Measurements from ENCODE around the gene TLCD1. TPM values are rescaled to one million over a fixed set of nuclear protein-coding genes. Genes with fewer than 3 reads are reported as not detected.

The TLCD1 gene
- total RNA-seq, 1 experiment from 2014 or later = 50.7 TPM

DNA sequence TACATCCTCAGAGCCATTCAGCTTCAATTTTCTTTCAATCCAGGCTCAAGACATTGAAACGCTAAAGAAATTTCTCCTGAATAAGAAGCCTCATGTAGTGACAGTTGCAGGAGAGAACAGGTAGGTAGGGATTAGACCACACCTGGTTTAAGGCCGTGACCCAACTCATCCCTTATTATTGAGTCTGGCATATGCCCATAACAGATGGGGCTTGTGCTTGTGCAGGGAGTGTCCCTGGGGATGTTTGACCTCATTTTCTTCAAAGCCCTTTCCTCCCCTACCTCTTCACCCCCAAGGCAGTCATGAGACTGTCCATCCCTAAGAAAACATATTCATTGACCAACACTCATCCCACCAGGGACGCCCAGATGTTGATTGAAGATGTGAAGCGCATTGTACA lies 39.7 kb downstream of the TLCD1 start:
- no peak overlapping the region for H3K4ac ChIP-seq (ENCODE audit: low read depth, low read length)
- peaks cover 1% of the 10 kb centered on the region; the same call in 1 of the 2 replicates for H3K27me3 ChIP-seq (ENCODE audit: insufficient read depth, low read length)
- TF ChIP-seq, protein P1, sequence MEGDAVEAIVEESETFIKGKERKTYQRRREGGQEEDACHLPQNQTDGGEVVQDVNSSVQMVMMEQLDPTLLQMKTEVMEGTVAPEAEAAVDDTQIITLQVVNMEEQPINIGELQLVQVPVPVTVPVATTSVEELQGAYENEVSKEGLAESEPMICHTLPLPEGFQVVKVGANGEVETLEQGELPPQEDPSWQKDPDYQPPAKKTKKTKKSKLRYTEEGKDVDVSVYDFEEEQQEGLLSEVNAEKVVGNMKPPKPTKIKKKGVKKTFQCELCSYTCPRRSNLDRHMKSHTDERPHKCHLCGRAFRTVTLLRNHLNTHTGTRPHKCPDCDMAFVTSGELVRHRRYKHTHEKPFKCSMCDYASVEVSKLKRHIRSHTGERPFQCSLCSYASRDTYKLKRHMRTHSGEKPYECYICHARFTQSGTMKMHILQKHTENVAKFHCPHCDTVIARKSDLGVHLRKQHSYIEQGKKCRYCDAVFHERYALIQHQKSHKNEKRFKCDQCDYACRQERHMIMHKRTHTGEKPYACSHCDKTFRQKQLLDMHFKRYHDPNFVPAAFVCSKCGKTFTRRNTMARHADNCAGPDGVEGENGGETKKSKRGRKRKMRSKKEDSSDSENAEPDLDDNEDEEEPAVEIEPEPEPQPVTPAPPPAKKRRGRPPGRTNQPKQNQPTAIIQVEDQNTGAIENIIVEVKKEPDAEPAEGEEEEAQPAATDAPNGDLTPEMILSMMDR (conservative IDR thresholded peaks at IDR 0.05) = no peak
- H3K23ac ChIP-seq (ENCODE audit: insufficient read length, low read depth, low read length) = no peak overlapping the region
- H2AK5ac ChIP-seq (ENCODE audit: insufficient read length, low read length) = no peak overlapping the region
- H3K23me2 ChIP-seq (ENCODE audit: insufficient read length, low read depth, low read length, poor library complexity, severe bottlenecking) = no peaks in the 10 kb centered on the region
- Mint-ChIP-seq H3K9me3 (no peaks in the 10 kb centered on the region), H3K4me3 (no peak overlapping the region), H3K4me1 (no peaks in the 10 kb centered on the region), H3K36me3 (ENCODE audit: insufficient read depth in 1 of 3, low read depth in 3 of 3) (peaks cover 73 to 98% (median 93%) of the 10 kb centered on the region in 3 experiments; a peak in 6 of 7 replicates), H3K27me3 (ENCODE audit: low read depth) (no peaks in the 10 kb centered on the region), H3K27ac (no peak overlapping the region)
- H3K4me2 ChIP-seq (ENCODE audit: insufficient read depth, insufficient read length, low read length) = no peak overlapping the region
- no peaks in the 10 kb centered on the region for H3K79me2 ChIP-seq (ENCODE audit: insufficient read depth, low read length)
- H3K9ac ChIP-seq (ENCODE audit: extremely low read depth, insufficient read length, low read length) = no peak overlapping the region
- H2BK20ac ChIP-seq (ENCODE audit: low read depth, low read length, poor library complexity, severe bottlenecking) = no peak overlapping the region
- no peaks in the 10 kb centered on the region for H4K20me1 ChIP-seq (ENCODE audit: control insufficient read depth, insufficient read depth, insufficient read length)
- H3K14ac ChIP-seq (ENCODE audit: insufficient read depth, low read length) = no peak overlapping the region
- WGBS (ENCODE audit: extremely low coverage, insufficient read length, low lambda C conversion rate) = no CpG with 5 or more reads among the region's 4 CpGs
- no peak overlapping the region for H2AFZ ChIP-seq (ENCODE audit: low read length)
- no peaks in the 10 kb centered on the region for H3K9me3 ChIP-seq (ENCODE audit: control insufficient read depth, low read depth, low read length)
- no peak overlapping the region for H3K18ac ChIP-seq (ENCODE audit: insufficient read length, low read depth, low read length)
- no peak overlapping the region for H3K56ac ChIP-seq (ENCODE audit: insufficient read length, low read depth, low read length)
- no peak overlapping the region for H3K27ac ChIP-seq (ENCODE audit: insufficient read length, low read depth, low read length)
- no peak overlapping the region for H4K8ac ChIP-seq (replicated peaks; ENCODE audit: insufficient read length, low read depth, low read length)
- no peak overlapping the region for H2BK120ac ChIP-seq (ENCODE audit: low read depth, low read length, poor library complexity, severe bottlenecking)
- no peak overlapping the region for H2BK5ac ChIP-seq (ENCODE audit: insufficient read length, low read length)
- H3K79me1 ChIP-seq (ENCODE audit: insufficient read depth, low read depth, low read length, poor library complexity, severe bottlenecking) = no peaks in the 10 kb centered on the region
- H2BK12ac ChIP-seq (ENCODE audit: insufficient read length, low read depth, low read length) = no peak overlapping the region
- H4K91ac ChIP-seq (ENCODE audit: insufficient read length, low read depth, low read length) = no peak overlapping the region
- H4K5ac ChIP-seq (ENCODE audit: insufficient read length, low read depth, low read length) = no peak overlapping the region
- no peak for DNase-seq
- H3T11ph ChIP-seq (ENCODE audit: low read length) = no peak overlapping the region
- H2BK15ac ChIP-seq (ENCODE audit: low read depth, low read length) = no peak overlapping the region
- no peaks in the 10 kb centered on the region for H3K4me1 ChIP-seq (ENCODE audit: insufficient read depth, low read length)

All from H9 (cell line).